ENCODE results near the gene TMEM156.
"Not testable (repeated sequence)": the region's sequence is repeated elsewhere in the genome, so short reads cannot be mapped to it uniquely, and the experiment has no call there.

TMEM156 gene

GRCh38 chr4:38957893-38958292, 74.3 kb downstream of the TMEM156 start:
- DNase-seq (ENCODE audit: low read depth in 1 of 2, low spot score in 1 of 2), result no peak
- in situ Hi-C loops (cut with HindIII; ENCODE audit: low pct_unique_long_range_greater_than_20kb, low sequenced_read_pairs), result no loop called here
- TF ChIP-seq JUND (IDR thresholded peaks at IDR 0.05; ENCODE audit: low read depth), result no peak

- TF ChIP-seq JUND (IDR thresholded peaks at IDR 0.05; ENCODE audit: low read depth), result no peak
- in situ Hi-C loops (cut with HindIII; ENCODE audit: low pct_unique_long_range_greater_than_20kb, low sequenced_read_pairs), result no loop called here
- DNase-seq (ENCODE audit: low read depth in 1 of 2, low spot score in 1 of 2), result no peak
Observed at GRCh38 chr4:38957261-38957815, 74.9 kb downstream of the TMEM156 start.

- no peak for TF ChIP-seq JUND (IDR thresholded peaks at IDR 0.05; ENCODE audit: low read depth)
- in situ Hi-C loops (cut with HindIII; ENCODE audit: low pct_unique_long_range_greater_than_20kb, low sequenced_read_pairs), result no loop called here
- DNase-seq (ENCODE audit: low read depth in 1 of 2, low spot score in 1 of 2), result no peak
Observed at GRCh38 chr4:38955957-38956356, 76.3 kb downstream of the TMEM156 start.

GRCh38 chr4:38954727-38955126, 77.5 kb downstream of the TMEM156 start:
- in situ Hi-C loops (cut with HindIII; ENCODE audit: low pct_unique_long_range_greater_than_20kb, low sequenced_read_pairs), result no loop called here
- no peak for DNase-seq (ENCODE audit: low read depth in 1 of 2, low spot score in 1 of 2)
- TF ChIP-seq JUND (IDR thresholded peaks at IDR 0.05; ENCODE audit: low read depth), result no peak

- no peak for TF ChIP-seq JUND (IDR thresholded peaks at IDR 0.05; ENCODE audit: low read depth)
- DNase-seq (ENCODE audit: low read depth in 1 of 2, low spot score in 1 of 2), result no peak
- in situ Hi-C loops (cut with HindIII; ENCODE audit: low pct_unique_long_range_greater_than_20kb, low sequenced_read_pairs), result no loop called here
Observed at GRCh38 chr4:38952017-38952416, 80.2 kb downstream of the TMEM156 start.

- TF ChIP-seq JUND (IDR thresholded peaks at IDR 0.05; ENCODE audit: low read depth), result no peak
- in situ Hi-C loops (cut with HindIII; ENCODE audit: low pct_unique_long_range_greater_than_20kb, low sequenced_read_pairs), result no loop called here
- DNase-seq (ENCODE audit: low read depth in 1 of 2, low spot score in 1 of 2), result no peak
Observed at GRCh38 chr4:38951598-38951997, 80.6 kb downstream of the TMEM156 start.

- in situ Hi-C loops (cut with HindIII; ENCODE audit: low pct_unique_long_range_greater_than_20kb, low sequenced_read_pairs), result no loop called here
- no peak for TF ChIP-seq JUND (IDR thresholded peaks at IDR 0.05; ENCODE audit: low read depth)
- no peak for DNase-seq (ENCODE audit: low read depth in 1 of 2, low spot score in 1 of 2)
Observed at GRCh38 chr4:38950734-38951133, 81.5 kb downstream of the TMEM156 start.

- in situ Hi-C loops (cut with HindIII; ENCODE audit: low pct_unique_long_range_greater_than_20kb, low sequenced_read_pairs), result no loop called here
- TF ChIP-seq JUND (IDR thresholded peaks at IDR 0.05; ENCODE audit: low read depth), result no peak
- no peak for DNase-seq (ENCODE audit: low read depth in 1 of 2, low spot score in 1 of 2)
Observed at GRCh38 chr4:38950159-38950558, 82.0 kb downstream of the TMEM156 start.

- in situ Hi-C loops (cut with HindIII; ENCODE audit: low pct_unique_long_range_greater_than_20kb, low sequenced_read_pairs), result no loop called here
- no peak for DNase-seq (ENCODE audit: low read depth in 1 of 2, low spot score in 1 of 2)
- TF ChIP-seq JUND (IDR thresholded peaks at IDR 0.05; ENCODE audit: low read depth), result no peak
Observed at GRCh38 chr4:38949411-38950051, 82.7 kb downstream of the TMEM156 start.

GRCh38 chr4:38948551-38948950, 83.7 kb downstream of the TMEM156 start:
- TF ChIP-seq JUND (IDR thresholded peaks at IDR 0.05; ENCODE audit: low read depth), result no peak
- in situ Hi-C loops (cut with HindIII; ENCODE audit: low pct_unique_long_range_greater_than_20kb, low sequenced_read_pairs), result no loop called here
- DNase-seq (ENCODE audit: low read depth in 1 of 2, low spot score in 1 of 2), result peak in 1 of 2 experiments; percentile 18

GRCh38 chr4:38946919-38947318, 85.3 kb downstream of the TMEM156 start:
- TF ChIP-seq JUND (IDR thresholded peaks at IDR 0.05; ENCODE audit: low read depth), result no peak
- in situ Hi-C loops (cut with HindIII; ENCODE audit: low pct_unique_long_range_greater_than_20kb, low sequenced_read_pairs), result no loop called here
- no peak for DNase-seq (ENCODE audit: low read depth in 1 of 2, low spot score in 1 of 2)

GRCh38 chr4:38944440-38944839, 87.8 kb downstream of the TMEM156 start:
- in situ Hi-C loops (cut with HindIII; ENCODE audit: low pct_unique_long_range_greater_than_20kb, low sequenced_read_pairs), result no loop called here
- no peak for DNase-seq (ENCODE audit: low read depth in 1 of 2, low spot score in 1 of 2)
- no peak for TF ChIP-seq JUND (IDR thresholded peaks at IDR 0.05; ENCODE audit: low read depth)

GRCh38 chr4:38943343-38943742, 88.9 kb downstream of the TMEM156 start:
- in situ Hi-C loops (cut with HindIII; ENCODE audit: low pct_unique_long_range_greater_than_20kb, low sequenced_read_pairs), result no loop called here
- no peak for TF ChIP-seq JUND (IDR thresholded peaks at IDR 0.05; ENCODE audit: low read depth)
- DNase-seq (ENCODE audit: low read depth in 1 of 2, low spot score in 1 of 2), result no peak

- DNase-seq (ENCODE audit: low read depth in 1 of 2, low spot score in 1 of 2); in situ Hi-C loops (cut with HindIII; ENCODE audit: low pct_unique_long_range_greater_than_20kb, low sequenced_read_pairs): not testable (repeated sequence)
Observed at GRCh38 chr4:38941906-38942305, 90.3 kb downstream of the TMEM156 start.
